PC-3 (cell line): Measurements from ENCODE around the gene FIBCD1. TPM values are rescaled to one million over a fixed set of nuclear protein-coding genes. Genes with fewer than 3 reads are reported as not detected.

Experiments used
- ATAC-seq: fragments of 200-7000 bp; cut with Tn5 transposase; 2 replicates; pipeline ENCODE4 v1.9.1; 2020; ENCODE audit warnings: mild to moderate bottlenecking, moderate library complexity
- BruUV-seq: library from RNA; stranded (reverse); fragments of 400-500 nt; replicated peaks from 2 replicates; lab custom pipeline; 2021; lab: Mats Ljungman, UMichigan
- CTCF ChIA-PET: fragments of 300-600 bp; sonication (Branson Sonifier 250); formaldehyde crosslinking; loops from one replicate; lab custom pipeline; 2022; ENCODE audit warnings: antibody characterized with exemption; lab: Charles Lee
- POLR2A ChIA-PET: fragments of 300-600 bp; sonication (Branson Sonifier 250); formaldehyde crosslinking; loops from one replicate; lab custom pipeline; 2022; ENCODE audit warnings: antibody characterized with exemption; ENCODE audit not compliant: unreplicated experiment; lab: Charles Lee
- DNase-seq: peaks from one replicate; pipeline ENCODE4 v3.0.0-alpha.2; 2015
- H2AFZ ChIP-seq: fragments of 300-600 bp; sonication (generic); 2 replicates; pipeline ENCODE4 v1.6.0; 2016; ENCODE audit warnings: antibody characterized with exemption, low read length
- H3F3A ChIP-seq: fragments of 300-600 bp; sonication (generic); one replicate; pipeline ENCODE4 v1.6.0; 2017; ENCODE audit warnings: antibody characterized with exemption, low read length, control low read depth, mild to moderate bottlenecking; ENCODE audit not compliant: unreplicated experiment
- H3K27ac ChIP-seq: fragments of 300-600 bp; sonication (generic); 2 replicates; pipeline ENCODE4 v1.5.1; 2016; ENCODE audit warnings: mild to moderate bottlenecking, low read length
- H3K27me3 ChIP-seq: fragments of 300-600 bp; sonication (generic); 2 replicates; pipeline ENCODE4 v1.6.1; 2016; ENCODE audit warnings: low read length, mixed read lengths
- H3K36me3 ChIP-seq: fragments of 300-600 bp; sonication (generic); 2 replicates; pipeline ENCODE4 v1.6.1; 2016; ENCODE audit warnings: low read depth, mixed run types, low read length, mixed read lengths
- H3K4me1 ChIP-seq: fragments of 300-600 bp; sonication (generic); 2 replicates; pipeline ENCODE4 v1.5.1; 2016; ENCODE audit warnings: low read length; ENCODE audit not compliant: insufficient read depth
- H3K4me2 ChIP-seq: fragments of 300-600 bp; sonication (generic); 2 replicates; pipeline ENCODE4 v1.6.0; 2016; ENCODE audit warnings: low read length
- H3K4me3 ChIP-seq: fragments of 300-600 bp; sonication (generic); 2 replicates; pipeline ENCODE4 v1.5.1; 2016; ENCODE audit warnings: mild to moderate bottlenecking, low read length, mixed read lengths
- H3K79me2 ChIP-seq: fragments of 300-600 bp; sonication (generic); 2 replicates; pipeline ENCODE4 v1.6.1; 2017; ENCODE audit warnings: low read length, mixed read lengths
- H3K9ac ChIP-seq: fragments of 300-600 bp; sonication (generic); 2 replicates; pipeline ENCODE4 v1.6.0; 2016; ENCODE audit warnings: mild to moderate bottlenecking, low read length
- H3K9me2 ChIP-seq: fragments of 300-600 bp; sonication (generic); replicated peaks from 2 replicates; pipeline ENCODE4 v1.6.1; 2016; ENCODE audit warnings: mixed run types, low read length, mixed read lengths
- H3K9me3 ChIP-seq: fragments of 300-600 bp; sonication (generic); 2 replicates; pipeline ENCODE4 v1.6.1; 2016; ENCODE audit warnings: low read length, mixed read lengths
- H4K20me1 ChIP-seq: fragments of 300-600 bp; sonication (generic); 2 replicates; pipeline ENCODE4 v1.6.1; 2016; ENCODE audit warnings: low read length, mixed read lengths
- CTCF ChIP-seq: fragments of 300-600 bp; sonication (generic); conservative IDR thresholded peaks from 2 replicates; pipeline ENCODE4 v1.5.1; 2017; ENCODE audit warnings: antibody characterized with exemption, low read depth, mild to moderate bottlenecking, low read length
- EZH2 ChIP-seq: fragments of 300-600 bp; sonication (generic); IDR thresholded peaks from one replicate; pipeline ENCODE4 v1.6.1; 2017; ENCODE audit warnings: antibody characterized with exemption, mild to moderate bottlenecking, low read length; ENCODE audit not compliant: unreplicated experiment
- EZH2phosphoT487 ChIP-seq: fragments of 300-600 bp; sonication (generic); IDR thresholded peaks from 2 replicates; pipeline ENCODE4 v1.6.1; 2018; ENCODE audit warnings: mild to moderate bottlenecking, antibody characterized with exemption, low read length, borderline replicate concordance
- intact Hi-C: fragments of 100-400 bp; cut with micrococcal nuclease; formaldehyde crosslinking; loops from 2 replicates; pipeline ENCODE4 v1.9.0; 2023
- total RNA-seq: library from RNA; depleted of rRNA; stranded (reverse); fragments of >200 nt; gene quantifications from 2 replicates; pipeline ENCODE4 v1.2.3, GENCODE V29; 2014

The FIBCD1 gene
- total RNA-seq, 1 experiment from 2014 or later: 8.9 TPM

DNA sequence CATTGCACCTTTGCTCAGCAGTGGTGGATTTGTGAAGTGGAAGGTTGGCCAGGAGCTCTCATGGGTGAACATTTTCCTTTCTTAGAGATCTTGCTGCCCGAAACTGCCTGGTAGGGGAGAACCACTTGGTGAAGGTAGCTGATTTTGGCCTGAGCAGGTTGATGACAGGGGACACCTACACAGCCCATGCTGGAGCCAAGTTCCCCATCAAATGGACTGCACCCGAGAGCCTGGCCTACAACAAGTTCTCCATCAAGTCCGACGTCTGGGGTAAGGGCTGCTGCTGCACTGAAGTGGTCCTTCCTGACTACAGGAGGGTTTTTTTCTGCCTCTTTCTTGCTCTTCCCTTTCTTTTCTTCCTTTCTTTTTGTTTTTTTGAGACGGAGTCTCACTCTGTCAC is 64.3 kb downstream of the FIBCD1 start:
- no peaks in the 10 kb centered on the region for H3K9me2 ChIP-seq
- H3K4me2 ChIP-seq: no peak overlapping the region
- H2AFZ ChIP-seq: no peak overlapping the region
- no peak for TF ChIP-seq EZH2
- TF ChIP-seq CTCF: no peak
- TF ChIP-seq EZH2phosphoT487: no peak
- H3K36me3 ChIP-seq: peaks cover 8% of the 10 kb centered on the region
- ChIA-PET CTCF (no interaction called here), POLR2A (no interaction called here)
- DNase-seq (no peak), ATAC-seq (no peak)
- intact Hi-C loops: no loop called here
- H3K79me2 ChIP-seq: no peaks in the 10 kb centered on the region
- no peak overlapping the region for H3K4me3 ChIP-seq
- no TSS peak for BruUV-seq
- H4K20me1 ChIP-seq: no peaks in the 10 kb centered on the region
- no peaks in the 10 kb centered on the region for H3K9me3 ChIP-seq
- no peaks in the 10 kb centered on the region for H3K4me1 ChIP-seq
- H3K27ac ChIP-seq: no peak overlapping the region
- no peaks in the 10 kb centered on the region for H3F3A ChIP-seq
- H3K9ac ChIP-seq: no peak overlapping the region
- H3K27me3 ChIP-seq: no peaks in the 10 kb centered on the region

GRCh38 chr9:130873966-130874365 is 65.1 kb downstream of the FIBCD1 start:
- intact Hi-C loops: no loop called here
- H3K4me2 ChIP-seq: no peak overlapping the region
- BruUV-seq: no TSS peak
- H3K79me2 ChIP-seq: no peaks in the 10 kb centered on the region
- H2AFZ ChIP-seq: no peak overlapping the region
- H3F3A ChIP-seq: no peaks in the 10 kb centered on the region
- no peaks in the 10 kb centered on the region for H4K20me1 ChIP-seq
- H3K27me3 ChIP-seq: no peaks in the 10 kb centered on the region
- no peaks in the 10 kb centered on the region for H3K9me2 ChIP-seq
- no peak overlapping the region for H3K27ac ChIP-seq
- no peak overlapping the region for H3K9ac ChIP-seq
- no peaks in the 10 kb centered on the region for H3K4me1 ChIP-seq
- POLR2A ChIA-PET: no interaction called here
- DNase-seq (no peak), ATAC-seq (no peak)
- H3K4me3 ChIP-seq: no peak overlapping the region
- H3K36me3 ChIP-seq: peaks cover 8% of the 10 kb centered on the region
- no peaks in the 10 kb centered on the region for H3K9me3 ChIP-seq
- TF ChIP-seq CTCF (no peak), EZH2phosphoT487 (no peak), EZH2 (no peak)
- CTCF ChIA-PET: no interaction called here

DNA sequence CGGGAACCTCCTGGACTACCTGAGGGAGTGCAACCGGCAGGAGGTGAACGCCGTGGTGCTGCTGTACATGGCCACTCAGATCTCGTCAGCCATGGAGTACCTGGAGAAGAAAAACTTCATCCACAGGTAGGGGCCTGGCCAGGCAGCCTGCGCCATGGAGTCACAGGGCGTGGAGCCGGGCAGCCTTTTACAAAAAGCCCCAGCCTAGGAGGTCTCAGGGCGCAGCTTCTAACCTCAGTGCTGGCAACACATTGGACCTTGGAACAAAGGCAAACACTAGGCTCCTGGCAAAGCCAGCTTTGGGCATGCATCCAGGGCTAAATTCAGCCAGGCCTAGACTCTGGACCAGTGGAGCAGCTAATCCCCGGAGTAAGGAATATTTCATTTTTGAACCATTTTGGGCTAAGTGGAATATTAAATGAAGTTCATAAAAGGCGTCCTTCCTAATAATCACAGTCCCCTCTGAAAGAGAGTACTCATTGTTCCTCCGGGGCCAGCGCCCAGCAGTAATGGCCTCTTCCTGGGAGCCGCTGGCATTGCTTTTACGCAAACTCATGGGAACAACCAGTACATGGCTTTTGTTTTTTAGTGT is 66.0 kb downstream of the FIBCD1 start:
- Histone ChIP-seq H3K27ac (no peak overlapping the region), H3K4me3 (no peak overlapping the region), H4K20me1 (no peaks in the 10 kb centered on the region), H2AFZ (no peak overlapping the region), H3K4me2 (no peak overlapping the region), H3K9me2 (no peaks in the 10 kb centered on the region), H3F3A (no peaks in the 10 kb centered on the region), H3K36me3 (peaks cover 5% of the 10 kb centered on the region; the same call in 1 of the 2 replicates), H3K9ac (no peak overlapping the region), H3K9me3 (no peaks in the 10 kb centered on the region), H3K4me1 (no peaks in the 10 kb centered on the region), H3K79me2 (no peaks in the 10 kb centered on the region), H3K27me3 (no peaks in the 10 kb centered on the region)
- DNase-seq: no peak
- no peak for ATAC-seq
- BruUV-seq: no TSS peak
- no peak for TF ChIP-seq EZH2
- no peak for TF ChIP-seq EZH2phosphoT487
- TF ChIP-seq CTCF: no peak
- POLR2A ChIA-PET: no interaction called here
- CTCF ChIA-PET: no interaction called here
- intact Hi-C loops: no loop called here
